CD4-positive, alpha-beta T cell treated with Interferon alpha-2 for 1 hour (primary cell): ENCODE data around the gene SDS.

Experiments
- DNase-seq, 2 donors: peaks; one replicate each; pipeline ENCODE4 v3.0.0-alpha.2; 2020 to 2022

Gene SDS

GRCh38 chr12:113398346-113399290 lies 5.1 kb downstream of the SDS start:
- no peak for DNase-seq

DNA sequence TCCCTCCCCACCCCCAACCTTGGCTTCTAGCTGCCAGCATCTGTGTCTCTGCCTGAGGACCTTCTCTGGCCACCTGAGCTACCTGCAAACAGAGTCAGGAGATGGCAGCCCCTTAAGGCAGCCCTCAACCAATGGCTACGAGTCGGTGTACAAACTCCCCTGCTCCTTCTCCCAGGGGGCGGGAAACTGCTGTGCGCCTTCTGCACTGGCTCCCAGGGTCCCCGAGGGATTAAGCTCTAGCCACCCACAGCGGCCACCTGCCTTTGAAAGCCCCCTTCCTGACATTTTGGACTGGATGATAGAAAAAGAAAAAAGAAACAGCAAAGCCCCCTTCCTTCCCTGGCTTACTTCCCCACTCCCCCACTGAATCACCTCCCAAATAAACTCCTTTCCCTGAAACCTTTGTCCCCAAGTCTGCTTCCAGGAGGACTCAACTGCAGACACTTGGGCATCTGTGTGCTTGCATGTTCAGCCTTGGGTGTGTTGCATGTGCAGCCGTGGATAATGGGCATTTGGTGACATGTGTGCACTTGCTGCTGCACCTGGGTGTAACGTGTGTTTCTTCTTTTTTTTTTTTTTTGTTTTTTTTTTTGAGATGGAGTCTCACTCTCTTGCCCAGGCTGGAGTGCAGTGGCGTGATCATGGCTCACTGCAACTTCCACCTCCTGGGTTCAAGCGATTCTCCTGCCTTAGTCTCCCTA lies 6.0 kb downstream of the SDS start:
- no peak for DNase-seq

DNA sequence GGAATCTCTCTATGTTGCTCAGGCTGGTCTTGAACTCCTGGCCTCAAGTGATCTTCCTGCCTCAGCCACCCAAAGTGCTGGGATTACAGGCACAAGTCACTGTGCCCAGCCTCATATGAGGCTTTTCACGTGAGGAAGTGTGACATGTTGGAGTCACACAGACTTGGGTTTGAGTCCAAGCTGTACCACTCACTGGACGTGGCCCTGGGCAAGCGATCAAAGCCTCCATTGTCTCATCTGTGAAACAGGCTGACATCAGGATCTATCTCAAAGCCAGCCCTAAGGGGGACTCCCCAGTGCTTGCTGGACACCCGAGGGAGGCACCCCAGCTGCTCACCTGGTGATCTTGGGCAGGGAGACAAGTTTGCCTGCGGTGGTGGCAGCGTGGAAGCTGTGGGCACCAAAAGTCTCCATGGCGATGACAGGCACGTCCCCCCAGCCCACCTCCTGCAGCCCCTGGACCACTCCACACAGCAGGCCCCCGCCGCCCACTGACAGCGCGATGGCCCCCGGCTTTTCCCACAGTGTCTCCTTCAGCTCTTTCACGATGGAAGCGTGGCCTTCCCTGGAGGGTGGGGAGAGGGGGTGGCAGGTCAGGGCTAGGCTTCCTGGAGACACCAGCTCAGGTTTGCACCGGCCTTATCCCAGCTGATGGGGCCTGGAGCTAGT lies 6.7 kb downstream of the SDS start:
- DNase-seq = no peak

DNA sequence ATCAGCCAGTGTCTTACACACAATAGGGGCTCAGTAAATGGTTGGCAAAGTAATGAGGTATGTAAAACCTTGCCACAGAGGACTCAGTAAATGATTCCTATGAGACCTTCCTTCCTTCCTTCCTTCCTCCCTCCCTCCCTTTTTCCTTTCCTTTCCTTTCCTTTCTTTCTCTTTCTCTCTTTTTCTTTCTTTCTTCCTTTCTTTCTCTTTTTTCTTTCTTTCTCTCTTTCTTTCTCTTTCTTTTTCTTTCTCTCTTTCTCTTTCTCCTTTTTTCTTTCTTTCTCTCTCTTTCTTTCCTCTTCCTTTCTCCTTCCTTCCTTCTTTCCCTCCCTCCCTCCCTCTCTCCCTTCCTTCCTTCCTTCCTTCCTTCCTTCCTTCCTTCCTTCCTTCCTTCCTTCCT lies 7.5 kb downstream of the SDS start:
- DNase-seq = no peak

- DNase-seq = no peak
Observed at GRCh38 chr12:113395119-113395518, 8.6 kb downstream of the SDS start.

DNA sequence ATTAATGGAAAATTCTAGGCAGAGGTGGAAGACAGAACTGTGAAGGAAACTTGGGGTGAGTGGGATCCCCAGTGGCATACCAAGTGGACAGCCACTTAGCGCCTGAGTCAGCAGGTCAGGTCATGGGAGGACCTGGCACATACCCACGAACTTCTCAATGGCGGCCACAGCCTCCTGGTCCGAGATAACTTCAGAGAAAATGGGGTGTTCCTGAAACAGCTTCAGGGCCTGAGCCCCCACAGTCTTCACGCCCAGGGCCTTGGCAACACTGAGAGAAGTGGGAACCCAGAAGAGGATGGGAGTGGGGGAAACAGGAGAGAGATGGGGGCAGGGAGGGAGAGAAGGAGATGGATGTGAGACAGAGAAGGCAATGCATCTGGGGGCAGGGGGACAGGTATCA lies 9.9 kb downstream of the SDS start:
- no peak for DNase-seq

GRCh38 chr12:113392988-113393579 lies 10.6 kb downstream of the SDS start:
- DNase-seq = no peak

GRCh38 chr12:113392520-113392919 lies 11.2 kb downstream of the SDS start:
- no peak for DNase-seq

GRCh38 chr12:113391650-113392337 lies 11.9 kb downstream of the SDS start:
- DNase-seq = no peak

- DNase-seq = no peak
Observed at GRCh38 chr12:113391145-113391544, 12.5 kb downstream of the SDS start.

DNA sequence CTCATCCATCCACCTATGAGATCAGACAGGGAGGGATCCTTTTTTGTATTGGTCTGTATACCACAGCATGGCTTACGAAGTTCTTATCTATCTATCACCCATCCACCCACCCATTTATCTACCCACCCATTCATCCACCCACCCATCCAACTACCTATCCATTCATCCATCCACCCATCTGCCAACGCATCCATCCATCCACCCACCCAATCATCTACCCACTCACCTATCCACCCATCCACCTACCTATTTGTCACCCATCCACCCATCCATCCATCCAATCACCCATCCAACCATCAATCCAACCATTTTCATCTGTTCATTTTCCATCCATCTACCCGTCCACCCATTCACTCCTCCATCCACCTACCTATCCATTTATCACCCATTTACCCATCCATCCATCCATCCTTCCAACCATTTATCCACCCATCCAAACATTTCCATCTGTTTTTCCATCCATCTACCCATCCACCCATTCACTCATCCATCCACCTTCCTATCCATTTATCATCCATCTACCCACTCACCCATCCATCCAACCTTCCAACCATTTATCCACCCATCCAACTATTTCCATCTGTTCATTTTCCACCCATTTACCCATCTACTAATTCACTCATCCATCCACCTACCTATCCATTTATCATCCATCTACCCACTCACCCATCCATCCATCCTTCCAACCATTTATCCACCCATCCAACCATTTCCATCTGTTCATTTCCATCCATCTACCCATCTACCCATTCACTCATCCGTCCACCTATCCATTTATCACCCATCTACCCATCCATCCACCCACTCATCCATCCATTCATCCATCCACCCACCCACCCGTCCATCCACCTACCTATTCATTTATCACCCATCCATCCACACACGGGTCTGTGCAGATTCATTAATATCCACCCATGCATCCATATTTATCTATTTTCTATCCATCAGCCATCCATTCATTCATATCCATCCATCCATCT lies 13.3 kb downstream of the SDS start:
- no peak for DNase-seq

- no peak for DNase-seq
Observed at GRCh38 chr12:113388351-113388750, 15.3 kb downstream of the SDS start.

- DNase-seq = no peak
Observed at GRCh38 chr12:113387631-113388030, 16.1 kb downstream of the SDS start.

GRCh38 chr12:113386866-113387566 lies 16.7 kb downstream of the SDS start:
- no peak for DNase-seq

GRCh38 chr12:113385282-113385882 lies 18.3 kb downstream of the SDS start:
- no peak for DNase-seq

GRCh38 chr12:113384778-113385177 lies 18.9 kb downstream of the SDS start:
- no peak for DNase-seq

DNA sequence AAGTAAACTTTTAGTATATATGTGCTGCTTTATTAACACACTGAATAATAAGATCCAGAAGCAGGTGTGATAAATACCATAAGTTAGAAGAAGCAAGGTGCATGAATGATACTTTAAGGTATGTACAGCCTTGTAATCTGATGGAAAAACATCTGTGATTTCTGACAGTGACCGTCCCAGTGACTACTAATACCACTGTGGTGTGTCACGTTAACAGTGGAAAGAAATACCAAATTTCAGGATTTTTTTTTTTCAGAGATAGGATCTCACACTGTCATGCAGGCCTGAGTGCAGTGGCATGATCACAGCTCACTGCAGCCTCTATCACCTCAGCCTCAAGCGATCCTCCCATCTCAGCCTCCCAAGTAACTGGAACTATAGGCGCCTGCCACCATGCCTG lies 21.5 kb downstream of the SDS start:
- DNase-seq = no peak

DNA sequence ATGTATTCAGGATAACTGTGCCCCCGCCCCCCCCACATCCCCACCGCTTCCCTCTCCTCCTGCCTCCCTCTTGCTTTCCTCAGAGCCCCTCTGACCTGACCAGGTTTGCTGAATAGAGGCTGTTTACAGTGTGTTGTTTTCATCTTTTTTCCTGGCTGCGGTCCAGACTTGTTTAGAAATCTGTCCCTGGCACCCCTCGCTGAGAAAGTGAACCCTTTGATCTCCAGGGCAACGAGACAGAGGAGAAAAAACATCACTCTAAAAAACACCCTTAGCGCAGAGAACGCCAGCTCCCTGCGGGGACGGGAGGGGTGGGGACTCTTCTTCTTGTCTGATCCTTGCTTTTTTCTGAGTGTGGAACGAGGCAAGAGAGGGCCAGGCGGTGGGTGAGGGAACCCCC lies 22.5 kb downstream of the SDS start:
- no peak for DNase-seq

DNA sequence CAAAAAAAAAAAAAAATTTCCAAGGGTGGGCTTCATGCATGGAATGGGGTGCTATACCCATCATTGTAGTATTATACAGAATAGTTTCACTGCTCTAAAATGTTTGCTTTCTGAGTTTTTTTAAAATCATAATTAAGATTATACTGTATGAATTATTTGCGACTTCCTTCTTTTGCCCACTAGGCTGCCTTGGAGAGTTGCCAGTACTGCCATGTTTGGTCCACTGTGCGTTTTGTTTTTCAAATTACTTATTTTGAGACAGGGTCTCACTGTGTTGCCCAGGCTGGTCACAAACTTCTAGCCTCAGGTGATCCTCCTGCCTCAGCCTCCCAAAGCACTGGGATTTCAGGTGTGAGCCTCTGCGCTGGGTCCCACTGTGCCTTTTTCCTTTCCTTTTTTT lies 25.4 kb downstream of the SDS start:
- no peak for DNase-seq

DNA sequence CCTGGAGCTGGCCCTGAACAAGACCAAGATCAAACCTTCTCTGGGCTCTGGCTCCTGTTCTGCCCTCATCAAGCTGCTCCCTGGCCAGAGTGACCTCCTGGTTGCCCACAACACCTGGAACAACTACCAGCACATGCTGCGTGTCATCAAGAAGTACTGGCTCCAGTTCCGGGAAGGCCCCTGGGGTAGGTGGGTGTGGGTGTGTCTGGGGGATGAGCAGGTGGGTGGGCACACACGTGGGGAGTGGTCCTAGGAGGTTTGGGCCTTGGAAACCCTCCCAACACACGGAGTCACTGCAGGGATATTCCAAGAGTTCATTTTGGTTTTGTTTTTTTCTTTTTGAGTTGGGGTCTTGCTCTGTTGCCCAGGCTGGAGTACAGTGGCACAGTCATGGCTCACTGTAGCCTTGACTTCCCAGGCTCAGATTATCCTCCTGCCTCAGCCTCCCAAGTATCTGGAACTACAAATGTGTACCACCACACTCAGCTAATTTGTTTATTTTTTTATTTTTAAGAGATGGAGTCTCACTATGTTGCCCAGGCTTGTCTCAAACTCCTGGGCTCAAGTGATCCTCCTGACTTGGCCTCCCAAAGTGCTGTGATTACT lies 28.8 kb downstream of the SDS start:
- DNase-seq = no peak
